Activated T-cell treated with anti-CD3 and anti-CD28 coated beads, Interleukin-2, amount 50 U/mL, for 1 hour (primary cell): ENCODE data around the gene MAP4K4.
"Not testable (repeated sequence)": the region's sequence is repeated elsewhere in the genome, so short reads cannot be mapped to it uniquely, and the experiment has no call there.

ENCODE experiments used
- DNase-seq: peaks from one replicate; pipeline ENCODE4 v3.0.0-alpha.2; 2020

Gene MAP4K4

GRCh38 chr2:101770726-101771125 is 73.2 kb downstream of the MAP4K4 start:
- no peak for DNase-seq

- no peak for DNase-seq
These were observed 73.9 kb downstream of the MAP4K4 start for GRCh38 chr2:101771227-101771902.

GRCh38 chr2:101771910-101772321 is 74.4 kb downstream of the MAP4K4 start:
- DNase-seq: no peak

GRCh38 chr2:101773137-101773536 is 75.6 kb downstream of the MAP4K4 start:
- DNase-seq: no peak

- DNase-seq: not testable (repeated sequence)
These were observed 76.5 kb downstream of the MAP4K4 start for GRCh38 chr2:101773961-101774360.

GRCh38 chr2:101775092-101775491 is 77.6 kb downstream of the MAP4K4 start:
- no peak for DNase-seq

GRCh38 chr2:101775636-101776035 is 78.1 kb downstream of the MAP4K4 start:
- DNase-seq: no peak

- DNase-seq: no peak
These were observed 78.9 kb downstream of the MAP4K4 start for GRCh38 chr2:101776172-101777043.

GRCh38 chr2:101777337-101777736 is 79.8 kb downstream of the MAP4K4 start:
- no peak for DNase-seq

- no peak for DNase-seq
These were observed 80.6 kb downstream of the MAP4K4 start for GRCh38 chr2:101778102-101778501.

GRCh38 chr2:101779190-101779589 is 81.7 kb downstream of the MAP4K4 start:
- no peak for DNase-seq

- DNase-seq: no peak
These were observed 82.1 kb downstream of the MAP4K4 start for GRCh38 chr2:101779656-101780055.

GRCh38 chr2:101781326-101781725 is 83.8 kb downstream of the MAP4K4 start:
- no peak for DNase-seq

- no peak for DNase-seq
These were observed 84.4 kb downstream of the MAP4K4 start for GRCh38 chr2:101781791-101782426.

- DNase-seq: no peak
These were observed 84.9 kb downstream of the MAP4K4 start for GRCh38 chr2:101782427-101782792.

GRCh38 chr2:101787097-101787496 is 89.6 kb downstream of the MAP4K4 start:
- DNase-seq: no peak

GRCh38 chr2:101788565-101788964 is 91.1 kb downstream of the MAP4K4 start:
- DNase-seq: no peak

GRCh38 chr2:101788995-101789970 is 91.8 kb downstream of the MAP4K4 start:
- DNase-seq: no peak

GRCh38 chr2:101790416-101790815 is 92.9 kb downstream of the MAP4K4 start:
- no peak for DNase-seq

- no peak for DNase-seq
These were observed 93.3 kb downstream of the MAP4K4 start for GRCh38 chr2:101790857-101791256.

GRCh38 chr2:101792208-101792607 is 94.7 kb downstream of the MAP4K4 start:
- DNase-seq: no peak

- DNase-seq: no peak
These were observed 95.9 kb downstream of the MAP4K4 start for GRCh38 chr2:101793277-101793969.
